Measurements from ENCODE around the gene ROM1.
"Not testable (repeated sequence)": the region's sequence is repeated elsewhere in the genome, so short reads cannot be mapped to it uniquely, and the experiment has no call there.

ROM1 gene

GRCh38 chr11:62612366-62613290, at the start of gene ROM1, which contains the start of gene EML3:
TSS of gene ROM1 (plus strand) at chr11:62613257. CDS start at chr11:62613282, 25 bp downstream.
TSS of gene EML3 (minus strand) at chr11:62612775. CDS start at chr11:62612457, 318 bp downstream.
- peak; percentile 81 for DNase-seq (ENCODE audit: low spot score)

- no peak for DNase-seq (ENCODE audit: low spot score)
Measured at GRCh38 chr11:62565100-62565802, 47.8 kb upstream of the ROM1 start.

GRCh38 chr11:62566247-62566646, 46.8 kb upstream of the ROM1 start:
- DNase-seq (ENCODE audit: low spot score) = no peak

GRCh38 chr11:62567018-62567633, 45.9 kb upstream of the ROM1 start:
- no peak for DNase-seq (ENCODE audit: low spot score)

GRCh38 chr11:62569611-62570010, 43.4 kb upstream of the ROM1 start:
- DNase-seq (ENCODE audit: low spot score) = no peak

GRCh38 chr11:62570903-62571302, 42.2 kb upstream of the ROM1 start:
- DNase-seq (ENCODE audit: low spot score) = not testable (repeated sequence)

GRCh38 chr11:62571493-62571892, 41.6 kb upstream of the ROM1 start:
- not testable (repeated sequence) for DNase-seq (ENCODE audit: low spot score)

- no peak for DNase-seq (ENCODE audit: low spot score)
Measured at GRCh38 chr11:62572431-62572830, 40.6 kb upstream of the ROM1 start.

GRCh38 chr11:62573006-62573591, 40.0 kb upstream of the ROM1 start:
- DNase-seq (ENCODE audit: low spot score) = no peak

GRCh38 chr11:62573592-62574362, 39.3 kb upstream of the ROM1 start, which contains the start of gene EEF1G:
TSS of gene EEF1G (minus strand) at chr11:62573891. CDS start at chr11:62573842, 49 bp downstream.
- DNase-seq (ENCODE audit: low spot score) = peak; percentile 99

- DNase-seq (ENCODE audit: low spot score) = peak; percentile 52
Measured at GRCh38 chr11:62574363-62575071, 38.5 kb upstream of the ROM1 start.

- DNase-seq (ENCODE audit: low spot score) = no peak
Measured at GRCh38 chr11:62575156-62575555, 37.9 kb upstream of the ROM1 start.

- DNase-seq (ENCODE audit: low spot score) = no peak
Measured at GRCh38 chr11:62575837-62576236, 37.2 kb upstream of the ROM1 start.

GRCh38 chr11:62577046-62577714, 35.9 kb upstream of the ROM1 start:
- peak; percentile 96 for DNase-seq (ENCODE audit: low spot score)

GRCh38 chr11:62578541-62578940, 34.5 kb upstream of the ROM1 start:
- no peak for DNase-seq (ENCODE audit: low spot score)

- no peak for DNase-seq (ENCODE audit: low spot score)
Measured at GRCh38 chr11:62579252-62579651, 33.8 kb upstream of the ROM1 start.

GRCh38 chr11:62580959-62581715, 31.9 kb upstream of the ROM1 start:
- DNase-seq (ENCODE audit: low spot score) = no peak

GRCh38 chr11:62581735-62582134, 31.3 kb upstream of the ROM1 start:
- DNase-seq (ENCODE audit: low spot score) = not testable (repeated sequence)

- not testable (repeated sequence) for DNase-seq (ENCODE audit: low spot score)
Measured at GRCh38 chr11:62585356-62585755, 27.7 kb upstream of the ROM1 start.

Measured in kidney capillary endothelial cell (primary cell).